HCT116 (cell line): ENCODE measurements around the gene NEURL2. TPM values are rescaled to one million over a fixed set of nuclear protein-coding genes. Genes with fewer than 3 reads are reported as not detected.
A peak's percentile ranks its signal among the peaks of the same experiment; 100 is the strongest.

Experiments
- ATAC-seq: fragments of 200-7000 bp; cut with Tn5 transposase; 2 replicates; pipeline ENCODE4 v1.9.1; 2020; ENCODE audit warnings: mild to moderate bottlenecking, moderate library complexity
- BruUV-seq: library from RNA; stranded (reverse); fragments of 400-500 nt; replicated peaks from 2 replicates; lab custom pipeline; 2021; lab: Mats Ljungman, UMichigan
- CTCF ChIA-PET: fragments of 300-600 bp; sonication (Branson Sonifier 250); formaldehyde crosslinking; loops from one replicate; lab custom pipeline; 2021; ENCODE audit warnings: antibody characterized with exemption; lab: Charles Lee
- POLR2A ChIA-PET: fragments of 300-600, 350-600 bp; sonication (Branson Sonifier 250); formaldehyde crosslinking; loops from one replicate; lab custom pipeline; 2021; ENCODE audit warnings: antibody characterized with exemption; lab: Charles Lee
- RAD21 ChIA-PET, 2 experiments: fragments of 300-600 bp; sonication (Branson Sonifier 250); formaldehyde crosslinking; loops; one replicate each; lab custom pipeline; 2023; ENCODE audit warnings: low total read pairs in 2 of 2; ENCODE audit not compliant: uncharacterized antibody in 2 of 2, unreplicated experiment in 2 of 2, low non-redundant PET in 1 of 2; lab: Charles Lee
- DNase-seq: peaks from one replicate; pipeline ENCODE4 v3.0.0-alpha.2; 2010; ENCODE audit warnings: low read depth, low spot score
- H2AFZ ChIP-seq: fragments of 200-600 bp; shearing (Covaris generic), sonication (generic); 2 replicates; pipeline ENCODE4 v1.6.1; 2017; ENCODE audit warnings: low read depth, mixed run types, mixed read lengths, antibody characterized with exemption, low read length; ENCODE audit not compliant: poor library complexity, severe bottlenecking
- H3K27ac ChIP-seq: 2 replicates; pipeline ENCODE4 v1.5.1; 2012; ENCODE audit warnings: low read depth, low read length
- H3K27me3 ChIP-seq: fragments of 200-600 bp; sonication (generic); 2 replicates; pipeline ENCODE4 v1.6.1; 2016; ENCODE audit warnings: mixed run types, low read length, mixed read lengths; ENCODE audit not compliant: insufficient read depth
- H3K36me3 ChIP-seq, 2 experiments: fragments of 200-500 bp in 1 of 2; fragments of 200-600 bp in 1 of 2; sonication (Bioruptor generic) in 1 of 2; sonication (generic) in 1 of 2; 2 replicates each; pipeline versions ENCODE4 v1.5.1 to v1.6.1; 2014 to 2016; ENCODE audit warnings: low read length in 2 of 2, inconsistent platforms in 1 of 2, mixed read lengths in 1 of 2, mixed run types in 1 of 2; ENCODE audit not compliant: insufficient read depth in 2 of 2, control insufficient read depth in 1 of 2
- H3K4me1 ChIP-seq, 2 experiments: fragments of 200-600 bp in 1 of 2; sonication (generic) in 1 of 2; 2 replicates each; pipeline versions ENCODE4 v1.5.1 to v1.6.1; 2012 to 2017; ENCODE audit warnings: low read length in 2 of 2, inconsistent platforms in 1 of 2, mild to moderate bottlenecking in 1 of 2, mixed read lengths in 1 of 2, mixed run types in 1 of 2, moderate library complexity in 1 of 2; ENCODE audit not compliant: insufficient read depth in 2 of 2, control insufficient read depth in 1 of 2
- H3K4me2 ChIP-seq: fragments of 200-600 bp; sonication (generic); 2 replicates; pipeline ENCODE4 v1.6.1; 2017; ENCODE audit warnings: mixed run types, low read length, mixed read lengths
- H3K4me3 ChIP-seq, 2 experiments: fragments of 200-600 bp in 1 of 2; sonication (generic) in 1 of 2; replicated peaks in 1 of 2; 2 replicates each; pipeline ENCODE4 v1.5.1; 2011 to 2016; ENCODE audit warnings: low read length in 2 of 2, control low read depth in 1 of 2, low read depth in 1 of 2, mild to moderate bottlenecking in 1 of 2, mixed read lengths in 1 of 2, mixed run types in 1 of 2
- H3K79me2 ChIP-seq: fragments of 200-600 bp; sonication (generic); 2 replicates; pipeline ENCODE4 v1.6.1; 2017; ENCODE audit warnings: mild to moderate bottlenecking, mixed run types, low read length, moderate library complexity, mixed read lengths; ENCODE audit not compliant: insufficient read depth
- H3K9ac ChIP-seq: fragments of 200-600 bp; sonication (generic); 2 replicates; pipeline ENCODE4 v1.6.1; 2016; ENCODE audit warnings: low read length, mixed read lengths
- H3K9me2 ChIP-seq: fragments of 200-600 bp; sonication (generic), shearing (Covaris generic); 2 replicates; pipeline ENCODE4 v1.6.1; 2017; ENCODE audit warnings: mixed run types, mild to moderate bottlenecking, moderate library complexity; ENCODE audit not compliant: insufficient read depth
- H3K9me3 ChIP-seq, 2 experiments: fragments of 200-500 bp in 1 of 2; fragments of 200-600 bp in 1 of 2; sonication (Bioruptor generic) in 1 of 2; sonication (generic) in 1 of 2; 2 replicates each; pipeline ENCODE4 v1.6.1; 2014 to 2017; ENCODE audit warnings: low read length in 2 of 2, mixed read lengths in 2 of 2, inconsistent platforms in 1 of 2, low read depth in 1 of 2, mild to moderate bottlenecking in 1 of 2, mixed run types in 1 of 2, moderate library complexity in 1 of 2; ENCODE audit not compliant: control insufficient read depth in 1 of 2, insufficient read depth in 1 of 2
- H4K20me1 ChIP-seq: fragments of 200-600 bp; sonication (generic), shearing (Covaris generic); 2 replicates; pipeline ENCODE4 v1.6.1; 2017; ENCODE audit warnings: mixed run types, mild to moderate bottlenecking, moderate library complexity; ENCODE audit not compliant: insufficient read depth
- CBX3 ChIP-seq: IDR thresholded peaks from 2 replicates; pipeline ENCODE4 v1.6.1; 2012; ENCODE audit warnings: low read depth
- CEBPB ChIP-seq: IDR thresholded peaks from 2 replicates; pipeline ENCODE4 v1.6.1; 2012; ENCODE audit warnings: low read depth
- EGR1 ChIP-seq: IDR thresholded peaks from 2 replicates; pipeline ENCODE4 v1.6.1; 2012; ENCODE audit warnings: low read depth
- EZH2phosphoT487 ChIP-seq: fragments of 200-600 bp; IDR thresholded peaks from 2 replicates; pipeline ENCODE4 v1.6.1; 2018; ENCODE audit warnings: antibody characterized with exemption, borderline replicate concordance
- JUND ChIP-seq: IDR thresholded peaks from 2 replicates; pipeline ENCODE4 v1.6.1; 2012
- POLR2A ChIP-seq: IDR thresholded peaks from 2 replicates; pipeline ENCODE4 v1.7.0; 2011; ENCODE audit warnings: borderline replicate concordance; ENCODE audit not compliant: insufficient read depth, insufficient read length; ENCODE audit errors: extremely low read depth
- POLR2AphosphoS5 ChIP-seq: IDR thresholded peaks from 2 replicates; pipeline ENCODE4 v1.6.1; 2011; ENCODE audit warnings: mild to moderate bottlenecking, low read depth, low read length, moderate library complexity
- REST ChIP-seq: IDR thresholded peaks from 2 replicates; pipeline ENCODE4 v1.6.1; 2012; ENCODE audit warnings: low read depth
- SIN3A ChIP-seq: IDR thresholded peaks from 2 replicates; pipeline ENCODE4 v1.6.1; 2012; ENCODE audit warnings: low read depth
- SRF ChIP-seq: IDR thresholded peaks from 2 replicates; pipeline ENCODE4 v1.6.1; 2012; ENCODE audit warnings: low read depth
- TCF7L2 ChIP-seq: IDR thresholded peaks from 2 replicates; pipeline ENCODE4 v1.7.0; 2011; ENCODE audit warnings: borderline replicate concordance, inconsistent platforms; ENCODE audit not compliant: insufficient read depth, insufficient read length; ENCODE audit errors: extremely low read depth
- YY1 ChIP-seq: IDR thresholded peaks from 2 replicates; pipeline ENCODE4 v1.6.1; 2011; ENCODE audit warnings: low read length, low read depth, moderate library complexity, mild to moderate bottlenecking; ENCODE audit not compliant: insufficient replicate concordance; ENCODE audit errors: extremely low read depth
- ZFX ChIP-seq: fragments of 450-650 bp; IDR thresholded peaks from 2 replicates; pipeline ENCODE4 v1.6.1; 2017
- ZNF274 ChIP-seq: fragments of 200-500 bp; sonication (Bioruptor generic); IDR thresholded peaks from 2 replicates; pipeline ENCODE4 v1.6.1; 2014; ENCODE audit warnings: mild to moderate bottlenecking, low read depth, low read length, inconsistent platforms
- intact Hi-C: fragments of 100-400 bp; cut with micrococcal nuclease; formaldehyde crosslinking; loops from 2 replicates; pipeline ENCODE4 v1.10.0; 2022
- total RNA-seq: library from RNA; stranded (reverse); gene quantifications from one replicate; pipeline ENCODE4 v1.2.1, GENCODE V29; 2021; ENCODE audit not compliant: unreplicated experiment

The NEURL2 gene
- total RNA-seq, 1 experiment from 2014 or later, result 0.96 TPM

- POLR2A ChIA-PET, result interaction anchor here (0.9 kb wide), 1 partner anchor 11 kb away, joined by 3 read pairs; no protein-coding TSS in a partner anchor
- Histone ChIP-seq H2AFZ (no peak overlapping the region), H3K79me2 (peaks cover 31% of the 10 kb centered on the region), H3K4me3 (no peak overlapping the region), H3K27me3 (no peaks in the 10 kb centered on the region), H3K27ac (no peak overlapping the region), H3K9me3 (no peaks in the 10 kb centered on the region), H3K9ac (no peak overlapping the region), H3K4me2 (no peak overlapping the region), H4K20me1 (no peaks in the 10 kb centered on the region), H3K4me1 (peaks cover 4 to 32% of the 10 kb centered on the region in 2 experiments; a peak in 3 of 4 replicates)
- no peak for DNase-seq
- RAD21 ChIA-PET, result no interaction called here
- intact Hi-C loops, result loop anchor here (10.0 kb wide), 2 partner anchors 103 to 393 kb away; partner anchors contain the start of genes EPPIN and SNX21
- CTCF ChIA-PET, result interaction anchor here (1.4 kb wide), 1 partner anchor 49 kb away, joined by 4 read pairs; no protein-coding TSS in a partner anchor
- no peak for ATAC-seq
- no peak for TF ChIP-seq CEBPB
- TF ChIP-seq SRF, result no peak
- TF ChIP-seq EGR1, result no peak
- TF ChIP-seq POLR2A, result no peak
- TF ChIP-seq REST, result no peak
- no peak for TF ChIP-seq CBX3
- no peak for TF ChIP-seq TCF7L2
- no peak for TF ChIP-seq JUND
- TF ChIP-seq POLR2AphosphoS5, result no peak
- no peak for TF ChIP-seq SIN3A
- no peak for TF ChIP-seq ZNF274
- no peak for TF ChIP-seq YY1
- TF ChIP-seq ZFX, result no peak
- no peak for TF ChIP-seq EZH2phosphoT487
- TF ChIP-seq, all 23 proteins: peak for 0
- H3K9me2 ChIP-seq, result no peaks in the 10 kb centered on the region
- peaks cover 27 to 33% of the 10 kb centered on the region in 2 experiments for H3K36me3 ChIP-seq
- BruUV-seq, result TSS peak; percentile 2
Observed at GRCh38 chr20:45937765-45938164, 46.8 kb upstream of the NEURL2 start.
